GM06990 (cell line): Measurements from ENCODE around the gene CDC42BPB.
"Not testable (repeated sequence)": the region's sequence is repeated elsewhere in the genome, so short reads cannot be mapped to it uniquely, and the experiment has no call there.

ENCODE experiments used
- DNase-seq: peaks from one replicate; pipeline ENCODE4 v3.0.0-alpha.2; 2011; ENCODE audit not compliant: insufficient read length; ENCODE audit errors: extremely low read depth
- H3K27me3 ChIP-seq: replicated peaks from 2 replicates; pipeline ENCODE4 v1.6.0; 2011; ENCODE audit warnings: low read length; ENCODE audit not compliant: control insufficient read depth, insufficient read depth
- H3K36me3 ChIP-seq: 2 replicates; pipeline ENCODE4 v1.5.1; 2011; ENCODE audit warnings: low read length; ENCODE audit not compliant: control insufficient read depth, insufficient read depth
- H3K4me3 ChIP-seq: replicated peaks from 2 replicates; pipeline ENCODE4 v1.5.1; 2011; ENCODE audit warnings: low read depth, mild to moderate bottlenecking, control low read depth, low read length
- CTCF ChIP-seq: IDR thresholded peaks from 2 replicates; pipeline ENCODE4 v1.5.1; 2011; ENCODE audit warnings: low read length, control low read depth, mild to moderate bottlenecking, inconsistent platforms; ENCODE audit not compliant: insufficient read depth, poor library complexity, severe bottlenecking

CDC42BPB gene

GRCh38 chr14:102928412-102929240, 128.7 kb downstream of the CDC42BPB start:
- DNase-seq = peak; percentile 82
- H3K27me3 ChIP-seq = peaks cover 1% of the 10 kb centered on the region; the same call in 1 of the 2 replicates
- TF ChIP-seq CTCF = no peak
- H3K36me3 ChIP-seq = no peaks in the 10 kb centered on the region
- H3K4me3 ChIP-seq = peak overlapping the region; percentile 39

DNA sequence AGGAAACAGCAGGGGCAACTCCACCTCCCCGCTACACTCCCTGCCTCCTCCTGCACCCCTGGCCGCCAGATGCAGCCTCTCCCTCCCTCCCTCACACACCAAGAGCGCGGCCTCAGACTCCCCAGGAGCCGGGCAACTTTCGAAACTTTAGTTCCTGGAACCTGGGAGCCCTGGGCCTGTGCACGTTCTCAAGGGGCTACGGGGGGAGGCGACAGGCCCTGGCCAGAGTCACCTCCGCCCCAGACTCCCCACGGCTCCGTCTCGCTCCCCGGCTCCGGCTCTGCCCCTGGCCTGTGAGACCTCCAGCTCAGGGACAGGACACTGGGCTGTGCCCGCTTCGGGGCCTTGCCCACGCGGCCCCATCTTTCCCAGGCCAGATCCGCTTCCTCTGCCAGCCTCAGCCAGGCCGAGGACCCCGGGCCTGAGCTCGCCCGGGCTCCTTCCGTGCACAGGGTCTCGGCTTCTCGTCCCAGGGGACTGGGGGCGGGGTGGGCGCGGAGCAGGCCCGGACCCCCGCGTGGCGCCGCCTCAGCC, 129.4 kb downstream of the CDC42BPB start:
- peak overlapping the region; percentile 39 for H3K4me3 ChIP-seq
- DNase-seq = no peak
- no peaks in the 10 kb centered on the region for H3K36me3 ChIP-seq
- TF ChIP-seq CTCF = no peak
- peaks cover 1% of the 10 kb centered on the region; the same call in 1 of the 2 replicates for H3K27me3 ChIP-seq

DNA sequence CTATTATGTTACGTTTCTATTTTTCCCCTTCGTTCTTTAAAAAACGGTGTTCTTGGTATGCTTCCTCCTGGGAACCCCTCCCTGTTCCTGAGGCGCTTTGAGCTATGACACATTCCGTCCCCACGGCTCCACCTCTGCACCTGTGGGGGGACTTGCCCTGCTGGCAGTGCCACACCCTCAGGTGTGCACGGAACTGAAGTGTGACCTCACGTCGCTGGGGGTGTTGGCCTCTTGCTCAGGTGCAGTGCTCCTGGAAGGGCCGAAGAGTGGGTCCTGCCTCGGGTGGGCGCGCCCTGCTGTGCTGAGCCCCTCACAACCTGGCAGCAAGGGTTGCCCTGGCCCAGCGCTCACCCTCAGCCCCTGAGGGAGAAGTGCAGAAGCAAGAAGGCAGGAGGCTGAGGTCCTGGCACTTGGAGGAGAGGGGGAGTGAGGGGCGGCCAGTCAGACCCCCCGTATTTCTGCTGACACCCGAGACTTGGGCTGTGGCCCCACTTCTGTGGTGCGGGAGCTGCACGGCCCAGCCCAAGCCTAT, 129.9 kb downstream of the CDC42BPB start:
- DNase-seq = peak; percentile 7
- Histone ChIP-seq H3K27me3 (peaks cover 1% of the 10 kb centered on the region; the same call in 1 of the 2 replicates), H3K4me3 (no peak overlapping the region), H3K36me3 (no peaks in the 10 kb centered on the region)
- no peak for TF ChIP-seq CTCF

GRCh38 chr14:102926840-102927239, 130.5 kb downstream of the CDC42BPB start:
- DNase-seq, H3K4me3 ChIP-seq, H3K36me3 ChIP-seq, H3K27me3 ChIP-seq: not testable (repeated sequence)

DNA sequence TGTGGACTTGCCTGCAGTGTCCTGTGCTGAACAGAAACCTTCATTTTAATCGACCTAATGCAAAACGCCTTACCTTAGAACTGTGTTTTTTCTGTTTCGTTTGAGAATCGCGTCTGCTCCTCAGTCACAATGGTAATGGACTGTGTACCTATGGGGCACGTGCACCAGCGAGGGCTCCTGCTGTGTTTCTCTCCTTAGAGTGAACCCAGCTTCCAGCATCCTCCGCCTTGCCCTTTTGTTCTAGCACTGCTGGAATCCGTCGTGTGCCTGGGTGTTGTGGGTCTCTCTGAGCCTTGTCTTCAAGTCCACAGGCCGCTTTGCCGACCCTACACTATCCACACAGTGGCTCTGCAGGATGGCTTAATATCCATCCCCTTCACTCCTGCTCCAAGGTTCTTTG, 131.2 kb downstream of the CDC42BPB start:
- Histone ChIP-seq H3K4me3 (no peak overlapping the region), H3K36me3 (no peaks in the 10 kb centered on the region), H3K27me3 (peaks cover 1% of the 10 kb centered on the region; the same call in 1 of the 2 replicates)
- TF ChIP-seq CTCF = no peak
- DNase-seq = no peak

- TF ChIP-seq CTCF = no peak
- Histone ChIP-seq H3K27me3 (peaks cover 1% of the 10 kb centered on the region; the same call in 1 of the 2 replicates), H3K36me3 (no peaks in the 10 kb centered on the region)
These were observed 131.7 kb downstream of the CDC42BPB start for GRCh38 chr14:102925646-102926045.

More at GRCh38 chr14:102925646-102926045, 131.7 kb downstream of the CDC42BPB start:
- no peak overlapping the region for H3K4me3 ChIP-seq
- DNase-seq = no peak
